Right lung (tissue), 5 donors: Measurements from ENCODE around the gene MAST3. TPM values are rescaled to one million over a fixed set of nuclear protein-coding genes. Genes with fewer than 3 reads are reported as not detected.

ENCODE experiments used
- DNase-seq, 2 donors: peaks; one replicate each; pipeline ENCODE4 v3.0.0-alpha.2; 2013
- polyA plus RNA-seq, 5 donors: library from polyadenylated mRNA; unstranded; fragments of 120-200 nt; gene quantifications; one replicate each; pipeline versions ENCODE4 v1.2.1 to v1.2.3, GENCODE V29; 2013; ENCODE audit warnings: inconsistent platforms in 1 of 5, low replicate concordance in 1 of 5; ENCODE audit not compliant: insufficient read length in 5 of 5, insufficient read depth in 1 of 5

Gene MAST3
- polyA plus RNA-seq, 5 donors, result 3.8 to 10.3 (median 6.1) TPM

GRCh38 chr19:18185538-18185937 is 88.0 kb downstream of the MAST3 start:
- no peak for DNase-seq

- DNase-seq, result no peak
Measured at GRCh38 chr19:18190278-18190677, 92.7 kb downstream of the MAST3 start.

GRCh38 chr19:18191640-18192062 is 94.1 kb downstream of the MAST3 start:
- no peak for DNase-seq

- peak; percentile 99 to 100 for DNase-seq
Measured at GRCh38 chr19:18192673-18193387, 95.3 kb downstream of the MAST3 start, which contains the start of gene MPV17L2. Gene MPV17L2, plus strand, starts transcription at chr19:18193218. Its CDS starts 64 bp downstream, at chr19:18193282.

- DNase-seq, result no peak
Measured at GRCh38 chr19:18193388-18194180, 96.0 kb downstream of the MAST3 start.

GRCh38 chr19:18194181-18194530 is 96.6 kb downstream of the MAST3 start:
- DNase-seq, result no peak

GRCh38 chr19:18194554-18195238 is 97.1 kb downstream of the MAST3 start:
- no peak for DNase-seq

GRCh38 chr19:18196511-18196845 is 98.9 kb downstream of the MAST3 start:
- DNase-seq, result no peak

- no peak for DNase-seq
Measured at GRCh38 chr19:18197306-18197705, 99.7 kb downstream of the MAST3 start.

- no peak for DNase-seq
Measured at GRCh38 chr19:18197941-18198340, 100.4 kb downstream of the MAST3 start.

GRCh38 chr19:18198374-18198773 is 100.8 kb downstream of the MAST3 start:
- no peak for DNase-seq

Other genes with a start within 250 kb of the MAST3 start
- gene JAK3, start 249.8 kb upstream of the MAST3 start, polyA plus RNA-seq, result 1 to 10 TPM; 1.9 to 3.4 (median 2.8) TPM
- 1,000 to 10,000 TPM in 3 of 5 donors, 100 to 1,000 TPM in 2; 990 to 2,008 (median 1,110) TPM for gene RPL18A, start 237.9 kb upstream of the MAST3 start, polyA plus RNA-seq
- under 1 TPM in 4 of 5 donors, not detected in 1; 0.05 to 0.13 (median 0.08) TPM for gene SLC5A5, start 225.8 kb upstream of the MAST3 start, polyA plus RNA-seq
- gene CCDC124, start 164.8 kb upstream of the MAST3 start, polyA plus RNA-seq, result 10 to 100 TPM; 36.0 to 90.2 (median 46.2) TPM
- 1 to 10 TPM; 1.5 to 2.7 (median 1.8) TPM for gene KCNN1, start 130.7 kb upstream of the MAST3 start, polyA plus RNA-seq
- gene ARRDC2, start 89.6 kb upstream of the MAST3 start, polyA plus RNA-seq, result 10 to 100 TPM in 2 of 5 donors, 1 to 10 TPM in 3; 7.4 to 13.5 (median 8.8) TPM
- gene IL12RB1, start 10.8 kb upstream of the MAST3 start, polyA plus RNA-seq, result under 1 TPM; 0.31 to 0.63 (median 0.53) TPM
- gene PIK3R2, start 55.4 kb downstream of the MAST3 start, polyA plus RNA-seq, result 10 to 100 TPM; 20.7 to 57.0 (median 27.6) TPM
- gene IFI30, start 76.0 kb downstream of the MAST3 start, polyA plus RNA-seq, result 10 to 100 TPM in 3 of 5 donors, 1 to 10 TPM in 2; 9.1 to 25.8 (median 10.9) TPM
- 10 to 100 TPM in 1 of 5 donors, 1 to 10 TPM in 4; 5.2 to 10.4 (median 6.3) TPM for gene MPV17L2, start 95.4 kb downstream of the MAST3 start, polyA plus RNA-seq
- 1 to 10 TPM; 3.0 to 6.2 (median 5.3) TPM for gene RAB3A, start 106.3 kb downstream of the MAST3 start, polyA plus RNA-seq
- gene PDE4C, start 128.7 kb downstream of the MAST3 start, polyA plus RNA-seq, result 1 to 10 TPM; 1.3 to 3.3 (median 1.9) TPM
- gene IQCN, start 176.7 kb downstream of the MAST3 start, polyA plus RNA-seq, result 1 to 10 TPM; 3.7 to 9.3 (median 6.7) TPM
- gene JUND, start 183.8 kb downstream of the MAST3 start, polyA plus RNA-seq, result 100 to 1,000 TPM in 2 of 5 donors, 10 to 100 TPM in 3; 44.7 to 152 (median 94.6) TPM
- gene LSM4, start 225.3 kb downstream of the MAST3 start, polyA plus RNA-seq, result 100 to 1,000 TPM in 1 of 5 donors, 10 to 100 TPM in 4; 73.3 to 103 (median 79.9) TPM
- 10 to 100 TPM; 13.0 to 25.3 (median 20.2) TPM for gene PGPEP1, start 242.8 kb downstream of the MAST3 start, polyA plus RNA-seq